Astrocyte (in vitro differentiated cells and primary cell): ENCODE measurements around the gene MRPL3. TPM values are rescaled to one million over a fixed set of nuclear protein-coding genes. Genes with fewer than 3 reads are reported as not detected.
A peak's percentile ranks its signal among the peaks of the same experiment; 100 is the strongest.

Experiments used
- DNase-seq: peaks from one replicate; pipeline ENCODE4 v3.0.0-alpha.2; 2010; ENCODE audit warnings: low read depth
- FAIRE-seq: peaks from 2 replicates; lab custom pipeline; 2011; peaks lifted over from hg19 to GRCh38; lab: Jason Lieb, UNC
- H2AFZ ChIP-seq: 2 replicates; pipeline ENCODE4 v1.6.0; 2012; ENCODE audit warnings: low read depth, low read length, inconsistent platforms
- H3K27ac ChIP-seq: 2 replicates; pipeline ENCODE4 v1.5.1; 2011; ENCODE audit warnings: low read depth, low read length, inconsistent platforms
- H3K27me3 ChIP-seq: 2 replicates; pipeline ENCODE4 v1.6.0; 2011; ENCODE audit warnings: low read length, inconsistent platforms; ENCODE audit not compliant: insufficient read depth
- H3K36me3 ChIP-seq: 2 replicates; pipeline ENCODE4 v1.5.1; 2011; ENCODE audit warnings: low read length, inconsistent platforms; ENCODE audit not compliant: insufficient read depth
- H3K4me1 ChIP-seq: 2 replicates; pipeline ENCODE4 v1.5.1; 2011; ENCODE audit warnings: low read length, inconsistent platforms; ENCODE audit not compliant: insufficient read depth
- H3K4me2 ChIP-seq: 2 replicates; pipeline ENCODE4 v1.6.0; 2012; ENCODE audit warnings: low read length, inconsistent platforms
- H3K4me3 ChIP-seq: 2 replicates; pipeline ENCODE4 v1.5.1; 2011; ENCODE audit warnings: low read depth, mild to moderate bottlenecking, low read length, inconsistent platforms; ENCODE audit not compliant: insufficient read depth
- H3K79me2 ChIP-seq: 2 replicates; pipeline ENCODE4 v1.6.0; 2012; ENCODE audit warnings: mild to moderate bottlenecking, low read length, inconsistent platforms; ENCODE audit not compliant: insufficient read depth
- H3K9ac ChIP-seq: 2 replicates; pipeline ENCODE4 v1.6.0; 2012; ENCODE audit warnings: mild to moderate bottlenecking, low read length, inconsistent platforms
- H3K9me3 ChIP-seq: 2 replicates; pipeline ENCODE4 v1.5.1; 2012; ENCODE audit warnings: low read depth, mild to moderate bottlenecking, low read length, inconsistent platforms; ENCODE audit not compliant: insufficient read depth
- H4K20me1 ChIP-seq: 2 replicates; pipeline ENCODE4 v1.6.0; 2012; ENCODE audit warnings: low read length, inconsistent platforms; ENCODE audit not compliant: insufficient read depth
- H3K27ac Mint-ChIP-seq: one replicate; pipeline ENCODE4 v1.8.0; 2021; ENCODE audit warnings: mild to moderate bottlenecking, mixed read lengths; ENCODE audit not compliant: unreplicated experiment
- H3K27me3 Mint-ChIP-seq: one replicate; pipeline ENCODE4 v1.8.0; 2021; ENCODE audit warnings: low read depth, mixed read lengths; ENCODE audit not compliant: unreplicated experiment
- H3K36me3 Mint-ChIP-seq: one replicate; pipeline ENCODE4 v1.8.0; 2021; ENCODE audit warnings: low read depth, mixed read lengths; ENCODE audit not compliant: unreplicated experiment
- H3K4me1 Mint-ChIP-seq: one replicate; pipeline ENCODE4 v1.8.0; 2021; ENCODE audit warnings: low read depth, mixed read lengths; ENCODE audit not compliant: unreplicated experiment
- H3K4me3 Mint-ChIP-seq: one replicate; pipeline ENCODE4 v1.8.0; 2021; ENCODE audit warnings: mild to moderate bottlenecking, moderate library complexity, mixed read lengths; ENCODE audit not compliant: unreplicated experiment
- H3K9me3 Mint-ChIP-seq: one replicate; pipeline ENCODE4 v1.8.0; 2021; ENCODE audit warnings: mild to moderate bottlenecking, mixed read lengths; ENCODE audit not compliant: unreplicated experiment
- EZH2 ChIP-seq: IDR thresholded peaks from 2 replicates; pipeline ENCODE4 v1.6.1; 2012; ENCODE audit warnings: mild to moderate bottlenecking, low read length, inconsistent platforms; ENCODE audit not compliant: insufficient read depth
- total RNA-seq: library from RNA; stranded (reverse); gene quantifications from 2 replicates; pipeline ENCODE4 v1.2.1, GENCODE V29; 2021
- TF ChIP-seq, protein P1 (sequence below): IDR thresholded peaks from 2 replicates; pipeline ENCODE4 v1.5.1; 2011; ENCODE audit warnings: low read depth, mild to moderate bottlenecking, inconsistent platforms, low read length, moderate library complexity; ENCODE audit not compliant: insufficient read depth

Gene MRPL3
- total RNA-seq, 1 donor from 2014 or later: 76.1 TPM

DNA sequence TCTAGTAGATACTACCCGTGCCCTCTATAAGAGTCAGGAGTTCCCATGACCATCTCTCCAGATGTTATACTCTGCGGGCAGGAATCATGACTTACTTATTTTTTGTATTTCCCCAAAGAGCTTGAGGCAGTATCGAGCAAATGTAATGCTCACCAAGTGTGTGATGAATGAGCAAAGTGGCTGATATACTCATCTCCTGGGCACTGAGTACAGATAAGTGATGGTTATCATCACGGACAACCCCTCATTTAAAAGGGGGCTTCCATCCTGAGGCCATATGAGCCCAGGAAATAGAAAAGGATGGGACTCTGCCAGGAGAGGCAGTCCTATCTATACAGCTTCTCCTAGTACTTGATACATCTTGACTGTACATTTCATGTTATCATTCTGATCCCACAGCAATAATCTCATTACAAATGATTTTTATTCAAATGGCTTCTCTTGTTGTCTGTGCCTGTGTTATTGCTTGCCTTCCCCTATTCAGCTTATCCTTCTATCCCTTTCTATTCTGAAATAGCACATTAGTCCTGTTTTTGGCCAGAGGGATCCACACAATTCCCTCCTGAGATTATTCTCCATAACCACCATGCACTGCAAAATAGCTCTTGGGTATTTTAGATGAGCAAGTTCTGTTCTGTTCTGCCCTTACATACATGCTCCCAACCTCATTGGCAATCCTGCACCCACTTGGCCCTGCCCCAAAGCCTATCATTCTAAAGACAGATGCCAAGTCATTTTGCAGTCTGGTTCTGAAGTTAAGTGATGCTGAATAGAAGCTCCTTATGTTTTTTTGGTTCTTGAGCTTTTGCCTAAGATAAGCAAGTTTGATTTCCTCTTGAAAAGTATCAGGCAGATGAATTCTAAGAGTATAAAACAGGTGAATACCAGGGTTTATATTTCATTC lies 48.0 kb upstream of the MRPL3 start:
- no peak for DNase-seq
- H2AFZ ChIP-seq: no peak overlapping the region
- H3K9ac ChIP-seq: no peak overlapping the region
- H3K9me3 ChIP-seq: no peaks in the 10 kb centered on the region
- no peak overlapping the region for H3K4me2 ChIP-seq
- FAIRE-seq: no peak
- H3K9me3 Mint-ChIP-seq: no peaks in the 10 kb centered on the region
- no peaks in the 10 kb centered on the region for H3K36me3 ChIP-seq
- H3K36me3 Mint-ChIP-seq: no peaks in the 10 kb centered on the region
- H3K27me3 Mint-ChIP-seq: peaks cover 6% of the 10 kb centered on the region
- no peaks in the 10 kb centered on the region for H3K4me1 ChIP-seq
- H3K27me3 ChIP-seq: no peaks in the 10 kb centered on the region
- peaks cover 3% of the 10 kb centered on the region for H3K4me1 Mint-ChIP-seq
- H4K20me1 ChIP-seq: no peaks in the 10 kb centered on the region
- TF ChIP-seq, protein P1, sequence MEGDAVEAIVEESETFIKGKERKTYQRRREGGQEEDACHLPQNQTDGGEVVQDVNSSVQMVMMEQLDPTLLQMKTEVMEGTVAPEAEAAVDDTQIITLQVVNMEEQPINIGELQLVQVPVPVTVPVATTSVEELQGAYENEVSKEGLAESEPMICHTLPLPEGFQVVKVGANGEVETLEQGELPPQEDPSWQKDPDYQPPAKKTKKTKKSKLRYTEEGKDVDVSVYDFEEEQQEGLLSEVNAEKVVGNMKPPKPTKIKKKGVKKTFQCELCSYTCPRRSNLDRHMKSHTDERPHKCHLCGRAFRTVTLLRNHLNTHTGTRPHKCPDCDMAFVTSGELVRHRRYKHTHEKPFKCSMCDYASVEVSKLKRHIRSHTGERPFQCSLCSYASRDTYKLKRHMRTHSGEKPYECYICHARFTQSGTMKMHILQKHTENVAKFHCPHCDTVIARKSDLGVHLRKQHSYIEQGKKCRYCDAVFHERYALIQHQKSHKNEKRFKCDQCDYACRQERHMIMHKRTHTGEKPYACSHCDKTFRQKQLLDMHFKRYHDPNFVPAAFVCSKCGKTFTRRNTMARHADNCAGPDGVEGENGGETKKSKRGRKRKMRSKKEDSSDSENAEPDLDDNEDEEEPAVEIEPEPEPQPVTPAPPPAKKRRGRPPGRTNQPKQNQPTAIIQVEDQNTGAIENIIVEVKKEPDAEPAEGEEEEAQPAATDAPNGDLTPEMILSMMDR: no peak
- TF ChIP-seq EZH2: no peak
- no peak overlapping the region for H3K27ac Mint-ChIP-seq
- H3K4me3 ChIP-seq: no peak overlapping the region
- no peak overlapping the region for H3K27ac ChIP-seq
- no peaks in the 10 kb centered on the region for H3K79me2 ChIP-seq
- no peak overlapping the region for H3K4me3 Mint-ChIP-seq

DNA sequence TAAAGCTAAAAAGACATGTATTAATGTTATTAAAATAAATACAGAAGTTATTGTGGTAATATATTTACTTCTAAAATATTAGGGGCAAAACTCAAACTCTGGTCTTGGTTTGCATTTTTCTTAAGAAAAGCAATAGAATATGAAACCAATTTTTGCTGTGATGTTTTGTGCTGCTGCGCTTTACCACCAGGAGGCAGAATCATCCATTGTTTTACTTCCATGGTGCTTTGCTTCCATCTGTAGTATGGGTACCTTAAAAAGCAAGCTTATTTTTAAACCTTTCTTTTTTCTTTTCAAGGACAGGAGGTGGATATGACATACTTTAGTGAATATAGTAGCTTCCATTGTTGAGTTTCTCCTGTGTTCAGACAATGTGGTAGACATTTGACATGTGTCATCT lies 46.6 kb upstream of the MRPL3 start:
- H3K4me3 ChIP-seq: no peak overlapping the region
- H2AFZ ChIP-seq: no peak overlapping the region
- no peaks in the 10 kb centered on the region for H4K20me1 ChIP-seq
- H3K27me3 ChIP-seq: no peaks in the 10 kb centered on the region
- Mint-ChIP-seq H3K27me3 (peaks cover 6% of the 10 kb centered on the region), H3K4me1 (peaks cover 2% of the 10 kb centered on the region), H3K4me3 (no peak overlapping the region), H3K27ac (no peak overlapping the region), H3K36me3 (no peaks in the 10 kb centered on the region), H3K9me3 (no peaks in the 10 kb centered on the region)
- H3K4me2 ChIP-seq: no peak overlapping the region
- H3K4me1 ChIP-seq: no peaks in the 10 kb centered on the region
- H3K79me2 ChIP-seq: no peaks in the 10 kb centered on the region
- no peak for DNase-seq
- TF ChIP-seq, protein P1: peak; percentile 45
- TF ChIP-seq EZH2: no peak
- H3K9me3 ChIP-seq: no peaks in the 10 kb centered on the region
- no peak overlapping the region for H3K9ac ChIP-seq
- no peak for FAIRE-seq
- no peak overlapping the region for H3K27ac ChIP-seq
- H3K36me3 ChIP-seq: no peaks in the 10 kb centered on the region

DNA sequence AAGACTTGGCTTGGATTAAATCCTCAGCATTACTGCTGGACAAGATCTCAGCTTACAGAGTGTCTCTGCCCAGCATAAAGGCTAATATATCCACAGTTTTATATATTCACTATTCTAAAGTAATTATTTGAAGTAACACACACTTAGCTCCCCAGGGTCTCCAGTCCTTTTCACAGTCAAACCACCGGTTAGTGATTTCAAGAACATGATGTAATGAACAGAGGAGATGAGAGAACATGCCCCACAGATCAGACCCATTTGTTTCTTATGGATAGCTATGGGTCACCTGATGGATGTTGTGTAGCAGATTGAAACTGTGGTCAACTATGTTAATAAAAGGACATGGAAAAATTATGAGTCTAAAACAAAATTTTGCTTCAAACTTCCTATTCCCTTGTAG lies 44.8 kb upstream of the MRPL3 start:
- peaks cover 5% of the 10 kb centered on the region for H3K27me3 Mint-ChIP-seq
- H3K4me1 Mint-ChIP-seq: peaks cover 7% of the 10 kb centered on the region
- no peak for DNase-seq
- no peak overlapping the region for H3K27ac Mint-ChIP-seq
- Histone ChIP-seq H3K4me1 (no peaks in the 10 kb centered on the region), H3K27ac (no peak overlapping the region), H4K20me1 (no peaks in the 10 kb centered on the region), H3K9ac (no peak overlapping the region), H3K4me3 (no peak overlapping the region), H3K79me2 (no peaks in the 10 kb centered on the region), H3K36me3 (no peaks in the 10 kb centered on the region), H3K9me3 (no peaks in the 10 kb centered on the region), H2AFZ (no peak overlapping the region), H3K4me2 (no peak overlapping the region), H3K27me3 (no peaks in the 10 kb centered on the region)
- H3K4me3 Mint-ChIP-seq: no peak overlapping the region
- H3K36me3 Mint-ChIP-seq: no peaks in the 10 kb centered on the region
- no peaks in the 10 kb centered on the region for H3K9me3 Mint-ChIP-seq
- FAIRE-seq: no peak
- TF ChIP-seq EZH2: no peak
- TF ChIP-seq, protein P1: no peak
